Keratinocyte (primary cell): ENCODE results near the gene PCK1. TPM values are rescaled to one million over a fixed set of nuclear protein-coding genes. Genes with fewer than 3 reads are reported as not detected.

Experiments
- DNase-seq: peaks from one replicate; pipeline ENCODE4 v3.0.0-alpha.2; 2011; ENCODE audit warnings: low read depth, missing footprints, low spot score
- FAIRE-seq: peaks from 2 replicates; lab custom pipeline; 2011; peaks lifted over from hg19 to GRCh38; lab: Jason Lieb, UNC
- H2AFZ ChIP-seq: 2 replicates; pipeline ENCODE4 v1.6.0; 2012; ENCODE audit warnings: low read length, control low read depth, inconsistent platforms; ENCODE audit not compliant: control insufficient read depth
- H3K27ac ChIP-seq: 2 replicates; pipeline ENCODE4 v1.5.1; 2011; ENCODE audit warnings: low read length; ENCODE audit not compliant: control insufficient read depth, insufficient read depth
- H3K27me3 ChIP-seq: 3 replicates; pipeline ENCODE4 v1.6.0; 2011; ENCODE audit warnings: low read length; ENCODE audit not compliant: control insufficient read depth, insufficient read depth; ENCODE audit errors: extremely low read depth
- H3K36me3 ChIP-seq, 2 experiments: 2 replicates in 1 of 2; 3 replicates in 1 of 2; pipeline ENCODE4 v1.5.1; 2011; ENCODE audit warnings: low read length in 2 of 2, mild to moderate bottlenecking in 1 of 2; ENCODE audit not compliant: control insufficient read depth in 2 of 2, insufficient read depth in 2 of 2; ENCODE audit errors: extremely low read depth in 1 of 2
- H3K4me1 ChIP-seq: 3 replicates; pipeline ENCODE4 v1.5.1; 2011; ENCODE audit warnings: low read length; ENCODE audit not compliant: control insufficient read depth, insufficient read depth; ENCODE audit errors: extremely low read depth
- H3K4me2 ChIP-seq: 3 replicates; pipeline ENCODE4 v1.6.0; 2011; ENCODE audit warnings: low read depth, low read length; ENCODE audit not compliant: control insufficient read depth, insufficient read depth; ENCODE audit errors: extremely low read depth
- H3K4me3 ChIP-seq, 3 experiments: fragments of 200-600 bp in 1 of 3; sonication (generic) in 1 of 3; 2 replicates in 2 of 3; 3 replicates in 1 of 3; pipeline ENCODE4 v1.5.1; 2011 to 2016; ENCODE audit warnings: low read length in 3 of 3, mild to moderate bottlenecking in 3 of 3, control low read depth in 2 of 3, inconsistent platforms in 1 of 3, low read depth in 1 of 3, mixed read lengths in 1 of 3, mixed run types in 1 of 3, moderate library complexity in 1 of 3; ENCODE audit not compliant: control insufficient read depth in 2 of 3, insufficient read depth in 2 of 3; ENCODE audit errors: extremely low read depth in 1 of 3
- H3K79me2 ChIP-seq: 2 replicates; pipeline ENCODE4 v1.6.0; 2012; ENCODE audit warnings: low read length; ENCODE audit not compliant: control insufficient read depth, insufficient read depth
- H3K9ac ChIP-seq: 3 replicates; pipeline ENCODE4 v1.6.0; 2011; ENCODE audit warnings: low read length; ENCODE audit not compliant: control insufficient read depth, insufficient read depth; ENCODE audit errors: extremely low read depth
- H3K9me1 ChIP-seq: 3 replicates; pipeline ENCODE4 v1.6.0; 2011; ENCODE audit warnings: low read length; ENCODE audit not compliant: control insufficient read depth, insufficient read depth; ENCODE audit errors: extremely low read depth
- H3K9me3 ChIP-seq: 2 replicates; pipeline ENCODE4 v1.5.1; 2012; ENCODE audit warnings: low read depth, low read length; ENCODE audit not compliant: control insufficient read depth
- H4K20me1 ChIP-seq: 3 replicates; pipeline ENCODE4 v1.6.0; 2011; ENCODE audit warnings: low read length; ENCODE audit not compliant: control insufficient read depth, insufficient read depth; ENCODE audit errors: extremely low read depth
- EZH2 ChIP-seq: IDR thresholded peaks from one replicate; pipeline ENCODE4 v1.6.1; 2012; ENCODE audit warnings: inconsistent platforms, mild to moderate bottlenecking, low read length, moderate library complexity
- dilution Hi-C: fragments of 300-500 bp; cut with MboI; formaldehyde crosslinking; loops from one replicate; pipeline ENCODE4 v1.7.0; 2020; ENCODE audit warnings: low sequenced_read_pairs; ENCODE audit not compliant: extremely low pct_ligation_motif_present
- polyA plus RNA-seq, 5 experiments: library from polyadenylated mRNA; depleted of rRNA in 3 of 5; stranded (reverse) in 3 of 5; stranded (forward) in 1 of 5; unstranded in 1 of 5; fragments of >200 nt; gene quantifications; 1 replicate in 1 of 5; 2 replicates in 3 of 5; 3 replicates in 1 of 5; pipeline versions ENCODE4 v1.2.1 to v1.2.3, GENCODE V29; 2011 to 2012; ENCODE audit warnings: missing spikeins in 2 of 5, low read depth in 1 of 5, low replicate concordance in 1 of 5
- TF ChIP-seq, protein P1 (sequence below), 3 experiments: IDR thresholded peaks in 1 of 3; conservative IDR thresholded peaks in 1 of 3; optimal IDR thresholded peaks in 1 of 3; 2 replicates in 2 of 3; 3 replicates in 1 of 3; pipeline versions ENCODE3 to v1.5.1; 2011; ENCODE audit warnings: low read length in 3 of 3, mild to moderate bottlenecking in 3 of 3, moderate library complexity in 2 of 3, control low read depth in 1 of 3, inconsistent platforms in 1 of 3; ENCODE audit not compliant: insufficient read depth in 2 of 3; ENCODE audit errors: extremely low read depth in 1 of 3

The PCK1 gene
- polyA plus RNA-seq, 1 donor (not counting 4 experiments of a cell fraction or from before 2014, with no cell fraction given), result not detected

DNA sequence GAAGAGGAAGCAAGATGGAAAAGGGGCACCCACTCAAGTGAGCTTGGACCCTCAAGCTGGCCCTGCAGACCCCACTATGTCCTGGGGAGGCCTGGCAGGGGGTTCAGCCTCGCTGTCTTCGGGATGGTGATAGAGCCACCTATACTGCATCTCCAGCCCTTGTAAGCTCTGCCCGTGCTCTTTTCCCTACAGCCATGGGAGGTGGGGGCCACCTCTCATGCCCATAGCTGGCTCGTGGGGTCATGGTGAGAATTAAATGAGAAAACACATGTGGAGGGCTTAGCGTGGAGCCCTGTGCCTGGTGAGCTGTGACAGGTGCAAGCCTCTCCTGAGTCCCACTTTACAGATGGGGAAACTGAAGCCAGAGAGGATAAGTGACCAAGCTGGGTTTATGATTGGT lies 27.7 kb downstream of the PCK1 start:
- Histone ChIP-seq H3K9me1 (no peaks in the 10 kb centered on the region), H3K9ac (no peak overlapping the region), H3K79me2 (no peaks in the 10 kb centered on the region), H4K20me1 (peaks cover 3% of the 10 kb centered on the region), H3K4me2 (no peak overlapping the region), H3K27me3 (peaks cover 43% of the 10 kb centered on the region), H3K4me3 (no peak overlapping the region), H2AFZ (no peak overlapping the region), H3K9me3 (peaks cover 6% of the 10 kb centered on the region), H3K4me1 (no peaks in the 10 kb centered on the region), H3K36me3 (no peaks in the 10 kb centered on the region), H3K27ac (no peak overlapping the region)
- dilution Hi-C loops, result no loop called here
- TF ChIP-seq, protein P1, sequence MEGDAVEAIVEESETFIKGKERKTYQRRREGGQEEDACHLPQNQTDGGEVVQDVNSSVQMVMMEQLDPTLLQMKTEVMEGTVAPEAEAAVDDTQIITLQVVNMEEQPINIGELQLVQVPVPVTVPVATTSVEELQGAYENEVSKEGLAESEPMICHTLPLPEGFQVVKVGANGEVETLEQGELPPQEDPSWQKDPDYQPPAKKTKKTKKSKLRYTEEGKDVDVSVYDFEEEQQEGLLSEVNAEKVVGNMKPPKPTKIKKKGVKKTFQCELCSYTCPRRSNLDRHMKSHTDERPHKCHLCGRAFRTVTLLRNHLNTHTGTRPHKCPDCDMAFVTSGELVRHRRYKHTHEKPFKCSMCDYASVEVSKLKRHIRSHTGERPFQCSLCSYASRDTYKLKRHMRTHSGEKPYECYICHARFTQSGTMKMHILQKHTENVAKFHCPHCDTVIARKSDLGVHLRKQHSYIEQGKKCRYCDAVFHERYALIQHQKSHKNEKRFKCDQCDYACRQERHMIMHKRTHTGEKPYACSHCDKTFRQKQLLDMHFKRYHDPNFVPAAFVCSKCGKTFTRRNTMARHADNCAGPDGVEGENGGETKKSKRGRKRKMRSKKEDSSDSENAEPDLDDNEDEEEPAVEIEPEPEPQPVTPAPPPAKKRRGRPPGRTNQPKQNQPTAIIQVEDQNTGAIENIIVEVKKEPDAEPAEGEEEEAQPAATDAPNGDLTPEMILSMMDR (optimal IDR thresholded peaks at IDR 0.05 in 1 of 3, IDR thresholded peaks at IDR 0.05 in 1 of 3, conservative IDR thresholded peaks at IDR 0.05 in 1 of 3; ENCODE audit: extremely low read depth in 1 of 3, insufficient read depth in 2 of 3, low read length in 3 of 3), result no peak
- TF ChIP-seq EZH2, result no peak
- no peak for DNase-seq
- FAIRE-seq, result no peak

DNA sequence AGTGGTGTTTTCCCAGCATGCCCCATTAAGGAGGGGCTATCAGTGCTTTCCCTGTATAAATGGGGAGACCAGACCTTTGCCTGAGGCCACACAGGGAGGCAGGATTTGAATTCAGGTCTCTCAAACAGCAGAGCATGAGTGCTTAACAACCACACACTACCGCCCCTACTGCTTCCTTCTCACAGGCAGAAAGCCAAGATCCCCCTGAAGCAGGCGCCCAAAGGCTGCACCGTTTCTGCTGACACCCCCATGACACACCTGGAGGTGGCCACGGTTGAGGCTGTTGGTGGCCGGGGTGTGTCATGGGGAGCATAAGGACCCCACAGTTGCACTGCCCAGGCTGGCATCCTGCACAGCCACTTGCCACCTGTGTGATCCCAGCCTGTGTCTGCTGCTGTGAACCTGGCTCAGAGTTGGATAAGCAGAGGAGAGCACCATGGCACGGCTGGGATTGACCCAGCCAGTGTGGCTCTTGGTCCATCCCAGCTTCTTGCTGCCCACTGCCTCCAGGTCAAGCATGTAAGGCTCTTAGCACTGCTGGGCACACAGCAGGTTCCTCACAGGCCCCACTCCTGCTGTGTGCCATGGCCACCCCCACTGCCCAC lies 28.3 kb downstream of the PCK1 start:
- Histone ChIP-seq H3K4me3 (no peak overlapping the region), H3K4me1 (no peaks in the 10 kb centered on the region), H3K9me3 (peaks cover 3% of the 10 kb centered on the region), H3K79me2 (no peaks in the 10 kb centered on the region), H3K4me2 (no peak overlapping the region), H3K36me3 (no peaks in the 10 kb centered on the region), H3K9me1 (no peaks in the 10 kb centered on the region), H2AFZ (no peak overlapping the region), H3K9ac (no peak overlapping the region), H3K27ac (no peak overlapping the region), H3K27me3 (peaks cover 42% of the 10 kb centered on the region), H4K20me1 (no peaks in the 10 kb centered on the region)
- no peak for DNase-seq
- FAIRE-seq, result no peak
- dilution Hi-C loops, result no loop called here
- TF ChIP-seq, protein P1 (optimal IDR thresholded peaks at IDR 0.05 in 1 of 3, IDR thresholded peaks at IDR 0.05 in 1 of 3, conservative IDR thresholded peaks at IDR 0.05 in 1 of 3; ENCODE audit: extremely low read depth in 1 of 3, insufficient read depth in 2 of 3, low read length in 3 of 3), result no peak
- TF ChIP-seq EZH2, result no peak
